Astrocyte of the cerebellum (primary cell): ENCODE measurements around the gene GPM6B.

ENCODE experiments used
- DNase-seq: peaks from one replicate; pipeline ENCODE4 v3.0.0-alpha.2; 2011; ENCODE audit warnings: low read depth
- H3K4me3 ChIP-seq: 2 replicates; pipeline ENCODE4 v1.5.1; 2011; ENCODE audit warnings: mild to moderate bottlenecking, low read depth, low read length, moderate library complexity
- CTCF ChIP-seq: IDR thresholded peaks from 2 replicates; pipeline ENCODE4 v1.5.1; 2012; ENCODE audit warnings: low read length, low read depth, moderate library complexity, mild to moderate bottlenecking; ENCODE audit errors: missing control alignments
- in situ Hi-C: cut with HindIII; loops from 2 replicates; pipeline ENCODE4 v1.10.0; 2017; ENCODE audit warnings: low sequenced_read_pairs

Gene GPM6B

DNA sequence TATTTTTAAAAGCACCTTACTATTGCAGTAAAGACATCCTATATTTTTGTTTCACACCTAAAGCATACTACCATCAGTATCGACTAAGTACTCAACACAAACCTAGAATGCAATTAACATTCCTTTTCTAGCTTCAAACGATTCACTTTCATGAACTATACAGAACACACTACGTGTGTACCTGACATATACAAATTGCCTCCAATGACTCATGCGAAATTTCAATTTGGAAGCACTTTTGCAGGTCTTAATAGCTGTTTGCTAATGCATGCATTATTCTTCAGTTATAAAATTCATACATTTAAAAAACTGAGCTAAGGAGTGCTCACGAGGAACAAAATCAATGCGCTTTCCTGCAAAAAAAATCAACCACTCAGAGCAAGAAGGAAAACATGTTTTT, 19.7 kb upstream of the GPM6B start:
- no peak for DNase-seq
- in situ Hi-C loops = loop anchor here (5.0 kb wide), 1 partner anchor 71 kb away; no protein-coding TSS in a partner anchor
- H3K4me3 ChIP-seq = no peak overlapping the region
- no peak for TF ChIP-seq CTCF

DNA sequence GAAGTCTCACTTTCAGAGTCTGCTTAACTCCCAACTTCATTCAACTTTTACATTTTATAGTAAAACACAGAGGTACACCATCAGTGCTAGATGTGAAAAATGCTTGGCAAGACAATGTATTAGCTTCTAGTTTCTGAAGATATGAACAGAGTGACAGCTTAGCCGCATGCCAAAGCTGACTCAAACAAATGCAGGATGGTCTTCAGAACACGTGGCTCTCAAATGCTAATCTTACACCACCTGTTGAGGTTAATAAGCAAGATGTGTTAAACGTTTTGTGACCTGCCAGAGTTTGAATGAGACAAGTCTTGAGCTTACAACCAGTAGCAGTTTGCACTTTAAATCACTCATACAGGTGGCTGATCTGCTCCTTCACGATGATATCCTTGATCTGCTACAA, 18.9 kb upstream of the GPM6B start:
- in situ Hi-C loops = loop anchor here (5.0 kb wide), 1 partner anchor 71 kb away; no protein-coding TSS in a partner anchor
- DNase-seq = no peak
- no peak overlapping the region for H3K4me3 ChIP-seq
- no peak for TF ChIP-seq CTCF

DNA sequence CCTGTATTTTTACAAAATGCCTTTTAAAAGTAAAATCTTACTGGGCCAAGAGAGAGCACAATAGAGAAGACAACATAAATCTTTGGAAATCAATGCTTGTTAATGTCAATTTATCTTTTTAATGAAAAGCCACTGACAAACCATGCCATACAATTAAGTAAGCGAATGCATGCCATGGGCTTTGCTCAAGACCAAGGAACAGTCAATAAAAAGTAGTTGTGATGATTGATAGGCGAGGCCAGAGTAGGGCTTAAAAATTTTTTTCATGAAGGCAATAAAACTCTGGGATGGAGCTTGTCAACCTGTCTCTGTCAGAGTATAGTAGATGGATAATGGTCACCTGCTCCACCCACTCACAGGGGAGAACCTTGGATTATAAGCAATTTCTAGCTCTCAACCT, 17.5 kb upstream of the GPM6B start:
- no peak for TF ChIP-seq CTCF
- no peak for DNase-seq
- no peak overlapping the region for H3K4me3 ChIP-seq
- in situ Hi-C loops = no loop called here

- TF ChIP-seq CTCF = no peak
- in situ Hi-C loops = no loop called here
- DNase-seq = no peak
- H3K4me3 ChIP-seq = no peak overlapping the region
These were observed 13.1 kb upstream of the GPM6B start for GRCh38 chrX:13829983-13830382.

GRCh38 chrX:13828392-13828791, 11.5 kb upstream of the GPM6B start:
- no peak overlapping the region for H3K4me3 ChIP-seq
- in situ Hi-C loops = no loop called here
- no peak for TF ChIP-seq CTCF
- no peak for DNase-seq

GRCh38 chrX:13827298-13828090, 10.6 kb upstream of the GPM6B start:
- in situ Hi-C loops = no loop called here
- DNase-seq = no peak
- no peak for TF ChIP-seq CTCF
- no peak overlapping the region for H3K4me3 ChIP-seq
